Measurements from ENCODE around the gene SIGLEC5. TPM values are rescaled to one million over a fixed set of nuclear protein-coding genes. Genes with fewer than 3 reads are reported as not detected.

SIGLEC5 gene
- total and polyA plus RNA-seq, 2 of the 4 experiments (the other 2 are of a cell fraction), result not detected

- POLR2A ChIA-PET (ENCODE audit: unreplicated experiment), result no interaction called here
- CTCF ChIA-PET, result interaction anchor here (0.6 kb wide), 1 partner anchor 49 kb away, joined by 4 read pairs; no protein-coding TSS in a partner anchor
- dilution Hi-C loops (cut with HindIII; ENCODE audit: low sequenced_read_pairs, unreplicated experiment), result no loop called here
Measured at GRCh38 chr19:51572410-51572809, 57.8 kb downstream of the SIGLEC5 start.

More at GRCh38 chr19:51572410-51572809, 57.8 kb downstream of the SIGLEC5 start:
- peak overlapping the region; percentile 28; the same call in 1 of the 2 replicates for H3K56ac ChIP-seq (ENCODE audit: extremely low read depth, insufficient read depth, low read length)
- H3K9me1 ChIP-seq (ENCODE audit: insufficient read depth, low read length), result peaks cover 7% of the 10 kb centered on the region; the same call in 1 of the 2 replicates
- 80% methylated on average over 1 of the region's 3 CpGs; no CpG with 5 or more reads in 1 of the 2 experiments for WGBS, 2 experiments (ENCODE audit: extremely low coverage in 2 of 2, insufficient read length in 1 of 2)
- H4K5ac ChIP-seq (ENCODE audit: low read depth, low read length), result peak overlapping the region; percentile 48; the same call in 1 of the 2 replicates
- H3K4me1 ChIP-seq (ENCODE audit: control insufficient read depth, insufficient read depth, low read length), result peaks cover 12% of the 10 kb centered on the region
- no peak for ATAC-seq (ENCODE audit: low read depth)
- H2BK5ac ChIP-seq (ENCODE audit: low read depth, low read length, poor library complexity, severe bottlenecking), result peak overlapping the region; percentile 75
- peak overlapping the region; percentile 70; the same call in 1 of the 2 replicates for H3K23ac ChIP-seq (ENCODE audit: low read depth, low read length)
- H3K79me1 ChIP-seq (ENCODE audit: low read depth in 1 of 2, low read length in 2 of 2), result peaks cover 5 to 28% of the 10 kb centered on the region in 2 experiments; a peak in 2 of 4 replicates
- peak; percentile 3 for DNase-seq
- peak overlapping the region in 1 of 2 experiments; percentile 57; a peak in 2 of 4 replicates for H4K8ac ChIP-seq (ENCODE audit: low read depth in 2 of 2, low read length in 2 of 2)
- peak overlapping the region; percentile 85 for H3K9ac ChIP-seq (ENCODE audit: low read depth, low read length)
- H2BK120ac ChIP-seq (ENCODE audit: low read depth, low read length), result peak overlapping the region; percentile 78; the same call in 1 of the 2 replicates
- H3K36me3 ChIP-seq (ENCODE audit: control insufficient read depth, insufficient read depth, low read length), result peaks cover 11% of the 10 kb centered on the region; the same call in 1 of the 2 replicates
- H3K27me3 ChIP-seq (ENCODE audit: control insufficient read depth, insufficient read depth, low read length), result no peaks in the 10 kb centered on the region
- in situ Hi-C loops (cut with MboI; ENCODE audit: low sequenced_read_pairs) (no loop called here), intact Hi-C loops (cut with micrococcal nuclease) (no loop called here)
- H2AK5ac ChIP-seq (ENCODE audit: low read depth, low read length), result peak overlapping the region; percentile 48; the same call in 1 of the 2 replicates
- peaks cover 7% of the 10 kb centered on the region for H4K20me1 ChIP-seq (ENCODE audit: insufficient read depth, low read length)
- H3K9me3 ChIP-seq (ENCODE audit: control insufficient read depth, insufficient read depth, low read length), result no peaks in the 10 kb centered on the region
- no peak overlapping the region; the same call in 1 of the 2 replicates for H3K18ac ChIP-seq (ENCODE audit: low read depth, low read length)
- peak overlapping the region; percentile 97 for H3K4me2 ChIP-seq (ENCODE audit: low read depth, low read length)
- H3K27ac ChIP-seq (ENCODE audit: insufficient read depth, low read length), result no peak overlapping the region; the same call in 1 of the 2 replicates
- no peak overlapping the region for H2AK9ac ChIP-seq (replicated peaks; ENCODE audit: low read depth, low read length, poor library complexity)
- H3K4ac ChIP-seq (ENCODE audit: low read depth, low read length), result peak overlapping the region; percentile 58; the same call in 1 of the 2 replicates
- H3K4me3 ChIP-seq (ENCODE audit: insufficient read depth, low read depth, low read length), result peak overlapping the region; percentile 74; the same call in 1 of the 2 replicates
- peak overlapping the region; percentile 53; the same call in 1 of the 3 replicates for H2BK15ac ChIP-seq (ENCODE audit: low read depth, low read length)
- TF ChIP-seq POLR2A (IDR thresholded peaks at IDR 0.05; ENCODE audit: low read depth, low read length), result 0 out of 2 replicates have a peak, but pooled peaks have one; percentile 1
- TF ChIP-seq CHD1 (IDR thresholded peaks at IDR 0.05; ENCODE audit: low read depth, low read length), result no peak
- BruUV-seq (replicated peaks), result no TSS peak
- peak overlapping the region; percentile 72; the same call in 1 of the 2 replicates for H2BK20ac ChIP-seq (ENCODE audit: low read depth, low read length)
- peak overlapping the region; percentile 5; the same call in 1 of the 2 replicates for H4K91ac ChIP-seq (ENCODE audit: insufficient read depth, low read depth, low read length)
- H2AFZ ChIP-seq (replicated peaks; ENCODE audit: low read length, poor library complexity), result no peak overlapping the region
- peak overlapping the region; percentile 56 for H3K14ac ChIP-seq (replicated peaks; ENCODE audit: low read depth, low read length)
